ENCODE measurements around the gene ADRA1B.

Gene ADRA1B

DNA sequence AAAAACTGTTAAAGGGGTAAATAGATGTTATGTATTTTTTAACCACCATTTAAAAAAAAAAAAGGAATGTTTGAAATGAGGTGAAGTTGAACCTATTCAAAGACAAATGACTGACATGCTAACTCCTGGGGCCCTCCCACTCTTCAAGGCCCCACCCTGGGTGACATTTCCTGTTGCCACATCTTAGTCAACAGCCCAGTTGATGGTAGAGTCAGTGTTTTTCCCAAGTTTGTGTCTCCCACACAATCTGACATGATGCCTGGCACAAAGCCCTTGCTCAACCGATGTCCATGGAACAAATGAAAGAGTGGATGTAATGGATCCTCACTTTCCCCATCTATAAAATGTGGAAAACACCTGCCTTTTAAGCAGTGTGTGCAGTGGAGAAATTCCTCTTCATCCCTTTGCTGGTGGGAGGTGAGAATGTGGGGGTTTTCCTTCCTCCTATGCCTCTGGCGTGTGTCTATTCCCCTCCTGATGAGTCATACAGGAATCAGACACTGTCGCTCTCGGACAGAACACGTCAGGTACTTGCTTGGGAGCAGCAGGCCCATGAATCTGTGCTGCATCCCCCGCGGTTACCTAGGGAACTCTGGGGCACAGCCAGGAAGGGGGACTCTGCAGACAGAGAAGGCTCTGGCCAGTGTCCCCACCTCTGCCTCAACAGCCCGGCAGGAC lies 13.7 kb upstream of the ADRA1B start:
- no peak for DNase-seq

DNA sequence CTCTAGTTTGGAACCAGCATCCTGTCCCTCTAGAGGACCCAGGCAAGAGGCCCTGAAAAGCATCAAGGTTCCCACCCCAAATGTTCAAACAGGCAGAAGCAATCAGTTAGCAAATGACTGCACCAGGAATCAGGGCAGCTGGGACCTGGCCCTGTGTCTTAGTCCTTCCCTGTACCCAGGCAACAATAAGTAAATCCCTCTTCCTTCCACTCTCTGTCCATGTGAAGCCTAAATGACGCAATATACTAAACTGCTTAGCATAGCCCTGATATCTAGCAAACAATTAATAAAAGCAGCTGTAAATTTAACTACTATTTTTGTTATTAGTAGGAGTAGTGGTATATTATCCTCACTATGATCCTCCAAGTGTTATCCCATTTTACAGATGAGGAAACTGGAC lies 13.2 kb upstream of the ADRA1B start:
- no peak for DNase-seq

DNA sequence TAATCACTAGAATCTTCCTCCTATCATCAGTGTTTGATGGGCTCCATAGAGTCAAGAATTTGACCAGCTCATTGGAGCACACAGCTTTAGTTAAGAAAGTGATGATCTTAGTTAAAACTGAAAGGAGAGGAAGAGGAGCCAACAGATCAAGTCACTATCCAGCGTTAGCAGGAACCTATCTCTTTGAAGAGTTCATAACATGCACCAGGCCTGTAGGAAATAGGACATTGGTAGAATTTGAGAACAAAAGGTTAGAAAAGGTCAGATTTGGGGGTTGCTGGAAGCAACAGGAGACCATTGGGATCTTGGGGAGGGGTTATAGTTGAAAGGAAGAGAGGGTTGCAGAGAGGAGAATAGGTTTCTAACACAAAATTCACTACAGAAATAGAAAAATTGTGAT lies 11.4 kb upstream of the ADRA1B start:
- no peak for DNase-seq

DNA sequence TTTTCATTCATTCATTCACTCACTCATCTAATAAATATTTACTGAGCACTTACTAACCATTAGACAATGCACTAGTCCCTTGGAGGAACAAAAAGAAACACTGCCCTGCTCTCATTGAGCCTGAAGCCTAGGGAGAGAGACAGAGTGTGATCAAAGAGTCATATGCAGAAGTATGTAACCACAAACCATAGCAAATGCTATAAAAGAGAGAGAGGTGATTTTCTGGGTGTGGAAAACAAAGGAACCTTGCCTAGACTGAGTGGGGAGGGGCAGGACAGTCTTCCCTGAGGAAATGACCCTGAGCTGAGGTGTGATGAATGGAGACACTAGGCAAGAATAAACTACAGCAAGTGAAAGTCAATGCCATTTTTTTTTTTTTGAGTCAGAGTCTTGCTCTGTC lies 10.8 kb upstream of the ADRA1B start:
- no peak for DNase-seq

DNA sequence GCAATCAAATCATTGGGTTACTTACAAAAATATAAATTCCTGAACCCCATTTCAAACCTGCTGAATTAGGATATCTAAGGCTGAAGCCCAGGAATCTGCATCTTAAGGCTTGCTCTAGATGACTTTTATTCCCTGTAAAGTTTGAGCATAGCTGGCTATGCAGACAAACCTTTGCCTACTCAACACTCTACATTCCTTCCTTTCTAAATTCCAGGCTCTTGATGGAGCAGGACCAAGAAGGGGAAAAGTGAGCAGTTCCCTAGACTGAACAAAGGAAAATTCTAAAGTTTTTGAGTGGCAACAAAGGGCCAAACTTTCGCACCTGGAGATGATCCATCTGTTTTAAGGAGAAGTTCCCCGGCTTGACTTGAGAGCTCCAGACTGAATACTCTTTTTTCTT lies 9.8 kb upstream of the ADRA1B start:
- no peak for DNase-seq

GRCh38 chr5:159906943-159907342 lies 9.3 kb upstream of the ADRA1B start:
- DNase-seq = no peak

DNA sequence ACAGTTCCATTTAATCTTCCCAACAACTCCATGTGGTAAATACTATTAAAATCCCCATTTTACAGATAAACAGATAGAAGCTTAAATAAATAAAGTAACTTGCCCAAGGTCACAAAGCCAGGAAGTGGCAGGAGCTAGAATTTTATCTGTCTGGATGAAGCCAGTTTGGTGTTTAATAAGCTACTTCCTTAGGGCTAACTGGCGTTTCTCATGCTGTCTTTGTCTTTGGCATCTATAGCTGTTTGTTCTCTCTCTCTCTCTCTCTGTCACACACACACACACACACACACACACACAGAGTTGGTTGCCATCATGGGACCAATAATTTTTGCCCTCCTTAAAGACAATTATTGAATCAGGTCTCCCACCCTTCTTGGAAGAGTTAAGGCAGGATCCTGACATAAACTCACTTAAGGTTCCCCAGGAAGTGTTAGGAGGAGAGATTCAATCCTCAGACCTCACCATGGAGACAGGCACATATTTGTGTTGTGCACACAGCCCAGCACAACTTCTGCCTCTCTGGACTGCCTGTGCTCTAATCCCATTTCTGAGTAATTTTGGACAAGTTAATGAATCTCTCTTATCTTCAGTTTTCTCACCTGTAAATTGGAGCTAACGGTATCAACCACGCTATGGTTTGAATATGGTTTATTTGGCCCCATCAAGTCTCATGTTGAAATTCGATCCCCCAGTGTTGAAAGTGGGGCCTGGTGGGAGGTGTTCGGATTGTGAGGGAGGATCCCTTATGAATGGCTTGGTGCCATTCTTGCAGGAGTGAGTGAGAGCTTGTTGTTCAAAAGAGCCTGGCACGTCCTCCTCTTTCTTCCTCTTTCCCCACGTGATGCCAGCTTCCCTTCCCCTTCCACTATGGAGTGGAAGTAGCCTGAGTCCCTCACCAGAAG lies 8.3 kb upstream of the ADRA1B start:
- DNase-seq = no peak

DNA sequence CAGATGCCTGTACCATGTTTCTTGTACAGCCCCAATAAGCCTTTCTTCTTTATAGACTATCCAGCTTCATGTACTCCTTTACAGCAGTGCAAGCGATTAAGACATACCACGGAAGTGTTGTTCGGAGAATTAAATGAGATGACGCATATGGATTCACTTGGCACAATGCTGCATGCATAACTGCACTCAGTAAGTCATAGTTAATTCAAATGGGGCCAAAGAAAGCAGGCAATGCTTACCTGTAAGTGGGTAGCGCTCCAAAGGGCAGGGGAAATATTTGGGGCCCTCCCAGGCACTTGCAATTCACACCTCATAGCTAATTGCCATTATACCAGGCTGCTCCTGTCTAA lies 7.7 kb upstream of the ADRA1B start:
- DNase-seq = no peak

DNA sequence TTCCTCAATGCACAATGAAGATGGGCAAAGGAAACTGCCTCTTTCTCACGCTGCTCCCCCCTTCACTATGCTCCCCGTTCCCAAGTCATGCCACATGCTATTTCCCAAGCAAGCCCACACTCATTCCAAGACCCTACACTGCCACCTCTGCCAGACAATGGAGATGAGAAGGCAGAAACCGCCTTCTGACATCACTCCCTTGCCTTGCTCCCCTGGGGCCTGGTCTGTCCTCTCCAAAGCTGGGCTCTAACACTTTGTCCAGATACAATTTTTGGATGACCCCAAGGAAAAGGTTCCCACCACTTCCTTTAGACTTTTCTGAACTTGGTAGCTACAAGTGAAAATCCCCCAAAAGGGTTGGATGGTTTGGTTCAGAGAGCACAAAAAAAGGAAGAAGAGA lies 7.2 kb upstream of the ADRA1B start:
- no peak for DNase-seq

DNA sequence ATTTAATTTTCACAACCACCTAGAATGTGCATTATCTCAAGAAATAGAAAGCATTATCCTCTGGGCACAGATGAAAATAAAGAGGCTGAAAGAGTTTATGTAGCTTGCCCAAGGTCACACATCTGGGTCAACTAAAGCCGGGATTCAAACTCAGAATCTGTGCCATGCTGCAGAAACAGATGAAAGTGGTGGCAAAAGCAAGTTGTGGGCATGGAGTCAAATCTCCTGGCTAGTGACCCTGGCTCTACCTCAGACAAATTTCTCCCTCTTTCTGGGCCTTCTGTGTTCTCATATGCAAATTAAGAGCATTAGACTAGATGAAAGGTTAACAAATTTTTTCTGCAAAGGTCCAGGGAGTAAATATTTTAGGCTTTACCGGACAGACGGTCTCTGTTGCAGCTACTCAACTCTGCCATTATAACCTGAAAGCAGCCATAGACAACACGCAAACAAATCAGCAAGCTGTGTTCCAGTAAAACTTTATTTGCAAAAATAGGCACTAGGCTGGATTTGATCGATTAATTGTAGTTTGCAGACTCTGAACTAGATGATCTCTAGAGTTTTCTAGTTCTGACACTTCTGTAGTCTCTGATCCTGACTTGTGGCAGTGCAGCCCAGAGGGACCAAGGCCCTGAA lies 6.0 kb upstream of the ADRA1B start:
- DNase-seq = no peak

GRCh38 chr5:159910843-159911229 lies 5.4 kb upstream of the ADRA1B start:
- DNase-seq = no peak

- DNase-seq = no peak
These were observed 4.9 kb upstream of the ADRA1B start for GRCh38 chr5:159911349-159911748.

DNA sequence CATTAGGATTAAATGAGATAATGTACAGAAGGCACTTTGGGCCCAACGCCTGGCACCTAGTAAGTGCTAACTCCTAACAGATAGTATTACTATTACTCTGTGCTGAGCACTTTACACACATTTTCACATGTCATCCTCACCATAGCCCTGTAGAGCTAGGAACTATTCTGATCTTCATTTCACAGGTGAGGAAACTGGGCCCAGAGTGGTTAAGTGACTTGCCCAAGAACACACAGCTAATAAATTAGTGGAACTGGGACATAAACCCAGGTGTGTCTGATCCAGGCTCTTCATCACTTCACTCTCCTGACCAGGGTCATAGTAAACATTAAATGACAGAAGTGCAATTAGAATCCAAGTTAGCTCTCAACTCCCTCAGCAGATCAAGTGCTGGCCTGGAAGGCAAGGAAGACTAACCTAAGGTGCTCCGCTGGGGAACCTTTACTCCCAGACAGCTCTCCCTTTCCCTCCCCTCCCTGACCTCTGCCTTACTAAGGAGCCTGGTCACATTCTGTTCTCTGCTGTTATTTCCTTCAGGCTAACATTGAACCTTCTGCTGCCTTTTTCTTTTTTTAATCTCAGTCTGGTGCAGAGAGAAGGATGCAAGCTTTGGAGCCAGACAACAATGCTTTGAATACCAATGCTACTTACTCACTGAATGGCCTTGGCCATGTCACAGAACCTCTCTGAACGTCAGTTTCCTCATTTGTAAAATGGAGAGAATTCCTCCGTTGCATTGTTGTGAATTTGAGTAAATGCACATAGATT lies 4.1 kb upstream of the ADRA1B start:
- DNase-seq = no peak

- DNase-seq = no peak
These were observed 3.2 kb upstream of the ADRA1B start for GRCh38 chr5:159913048-159913447.

DNA sequence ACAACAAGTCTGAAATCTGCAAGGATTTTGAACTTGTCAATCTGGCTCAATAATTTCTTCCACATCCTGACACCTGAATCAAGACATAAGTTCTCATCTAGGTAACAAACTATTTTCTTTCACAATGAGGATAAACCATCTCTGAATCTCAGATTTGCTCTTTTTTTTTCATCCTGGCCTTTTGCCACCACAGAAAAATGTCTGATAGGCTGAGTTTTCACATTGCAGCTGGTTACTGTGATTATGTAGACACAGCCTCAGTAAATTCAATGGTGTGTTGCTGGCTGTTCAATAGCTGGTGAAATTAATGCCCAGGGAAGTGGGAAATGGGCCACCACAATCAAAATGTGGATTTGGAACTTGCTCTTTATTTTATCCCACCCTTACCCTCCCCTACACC lies 2.8 kb upstream of the ADRA1B start:
- no peak for DNase-seq

GRCh38 chr5:159916841-159917761 lies 819 bp downstream of the ADRA1B start:
- DNase-seq = no peak

DNA sequence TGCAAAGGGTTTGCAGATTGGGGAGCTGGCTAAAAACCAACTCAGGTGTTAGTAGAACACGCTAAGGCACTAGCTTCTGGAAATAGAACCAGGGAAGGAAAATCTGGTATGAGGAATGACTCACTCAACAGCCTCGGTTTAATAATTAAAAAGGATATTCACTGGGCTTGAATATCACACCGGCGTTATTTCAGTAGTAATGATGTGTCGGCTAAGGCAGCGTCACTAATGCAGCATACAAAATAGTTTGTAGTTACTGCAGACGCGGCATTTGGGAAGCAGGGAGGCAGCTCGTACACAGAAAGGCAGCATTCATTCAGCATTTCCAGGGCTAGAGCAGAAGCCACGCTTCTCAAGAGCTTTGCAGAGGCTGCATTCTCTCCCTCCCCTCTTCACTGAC lies 1.7 kb downstream of the ADRA1B start:
- DNase-seq = no peak

- DNase-seq = no peak
These were observed 5.4 kb downstream of the ADRA1B start for GRCh38 chr5:159921721-159922120.

DNA sequence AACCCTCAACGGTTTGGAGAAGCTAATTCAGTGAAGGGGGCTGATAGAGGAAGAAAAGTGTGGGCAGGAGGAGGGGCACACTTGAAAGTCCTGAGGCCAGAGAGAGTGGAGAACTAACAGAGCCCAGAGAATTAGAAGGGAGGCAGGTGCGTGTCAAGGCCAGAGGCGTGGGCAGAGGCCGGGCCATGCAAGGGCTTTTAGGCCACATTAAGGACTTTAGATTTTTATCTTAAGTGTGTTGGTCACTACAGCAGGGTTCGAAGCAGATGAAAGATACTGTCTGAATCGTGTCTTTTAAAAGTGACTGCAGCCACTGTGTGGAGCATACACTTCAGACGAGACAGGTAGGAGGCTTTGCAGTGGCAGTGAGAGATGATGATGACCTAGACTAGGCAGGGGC lies 6.7 kb downstream of the ADRA1B start:
- no peak for DNase-seq

GRCh38 chr5:159928122-159928909 lies 12.0 kb downstream of the ADRA1B start:
- DNase-seq = no peak

- DNase-seq = no peak
These were observed 12.9 kb downstream of the ADRA1B start for GRCh38 chr5:159929176-159929575.
